ENCODE results near the gene ESPNL.

The ESPNL gene

GRCh38 chr2:238059505-238059904, 40.6 kb upstream of the ESPNL start:
- H3K27me3 ChIP-seq (ENCODE audit: insufficient read depth, low read length, poor library complexity), result no peaks in the 10 kb centered on the region
- WGBS (ENCODE audit: extremely low coverage, insufficient coverage, low lambda C conversion rate), result no CpG with 5 or more reads among the region's 3 CpGs
- no peak overlapping the region for H4K8ac ChIP-seq (ENCODE audit: low read depth, low read length)
- no peak overlapping the region for H3K9ac ChIP-seq (ENCODE audit: low read length)
- no peak for DNase-seq
- no peak overlapping the region for H2BK5ac ChIP-seq (ENCODE audit: low read length)
- H3K27ac ChIP-seq (ENCODE audit: low read depth, low read length), result no peak overlapping the region
- no peak overlapping the region for H3K56ac ChIP-seq (ENCODE audit: low read length)
- no peak overlapping the region for H2BK15ac ChIP-seq (replicated peaks; ENCODE audit: low read depth)
- H3K4me3 ChIP-seq (ENCODE audit: low read length), result no peak overlapping the region
- no peak overlapping the region for H2AK5ac ChIP-seq (ENCODE audit: low read length)
- H3K4me1 ChIP-seq (ENCODE audit: control insufficient read depth, low read depth, low read length), result peaks cover 2% of the 10 kb centered on the region
- peaks cover 5% of the 10 kb centered on the region for H3K79me2 ChIP-seq (ENCODE audit: control insufficient read depth, insufficient read depth, low read length)
- no peak overlapping the region for H2BK120ac ChIP-seq (ENCODE audit: low read depth, low read length)
- H3K23ac ChIP-seq (ENCODE audit: low read length), result no peak overlapping the region
- no peak overlapping the region for H3K4me2 ChIP-seq (ENCODE audit: low read length)
- H3K18ac ChIP-seq (ENCODE audit: low read length), result no peak overlapping the region
- peaks cover 4% of the 10 kb centered on the region for H3K79me1 ChIP-seq (ENCODE audit: low read length)
- H3K36me3 ChIP-seq (ENCODE audit: control insufficient read depth, insufficient read depth, low read length), result no peaks in the 10 kb centered on the region
- H4K5ac ChIP-seq (ENCODE audit: low read length), result no peak overlapping the region
- H3K4ac ChIP-seq (ENCODE audit: low read depth, low read length), result no peak overlapping the region

DNA sequence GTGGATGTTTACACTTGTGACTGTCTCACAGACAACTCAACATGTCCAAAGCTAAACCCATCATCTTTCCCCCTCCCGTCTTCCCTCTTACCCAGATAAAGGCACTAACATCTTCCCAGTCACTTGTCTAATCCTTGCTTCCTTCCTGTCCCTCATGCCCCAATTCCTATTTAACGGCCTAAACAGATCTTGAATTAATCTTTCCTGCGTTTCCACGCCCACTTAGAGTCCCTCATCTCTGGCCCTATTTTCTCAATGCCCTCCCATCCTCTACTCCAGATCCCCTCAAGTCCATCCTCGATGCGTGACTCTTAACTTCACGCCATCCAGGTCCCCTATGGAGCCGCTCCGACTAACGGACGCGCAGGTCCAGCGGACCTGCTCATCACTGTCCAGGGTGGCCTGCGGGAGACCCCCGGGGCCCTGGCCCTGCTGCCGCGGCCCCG, 40.0 kb upstream of the ESPNL start:
- Histone ChIP-seq H3K4me3 (ENCODE audit: low read length) (peak overlapping the region; percentile 74), H3K27me3 (ENCODE audit: insufficient read depth, low read length, poor library complexity) (no peaks in the 10 kb centered on the region), H3K23ac (ENCODE audit: low read length) (peak overlapping the region; percentile 38), H2BK120ac (ENCODE audit: low read depth, low read length) (no peak overlapping the region), H3K79me2 (ENCODE audit: control insufficient read depth, insufficient read depth, low read length) (peaks cover 5% of the 10 kb centered on the region), H3K27ac (ENCODE audit: low read depth, low read length) (peak overlapping the region; percentile 70), H3K18ac (ENCODE audit: low read length) (peak overlapping the region; percentile 94), H3K9ac (ENCODE audit: low read length) (peak overlapping the region; percentile 91), H3K4me1 (ENCODE audit: control insufficient read depth, low read depth, low read length) (peaks cover 2% of the 10 kb centered on the region), H3K79me1 (ENCODE audit: low read length) (peaks cover 4% of the 10 kb centered on the region), H3K4me2 (ENCODE audit: low read length) (peak overlapping the region; percentile 72), H3K36me3 (ENCODE audit: control insufficient read depth, insufficient read depth, low read length) (no peaks in the 10 kb centered on the region), H4K5ac (ENCODE audit: low read length) (no peak overlapping the region), H3K56ac (ENCODE audit: low read length) (peak overlapping the region; percentile 96), H4K8ac (ENCODE audit: low read depth, low read length) (peak overlapping the region; percentile 97), H2BK5ac (ENCODE audit: low read length) (no peak overlapping the region), H2AK5ac (ENCODE audit: low read length) (no peak overlapping the region), H2BK15ac (replicated peaks; ENCODE audit: low read depth) (no peak overlapping the region), H3K4ac (ENCODE audit: low read depth, low read length) (peak overlapping the region; percentile 92)
- no CpG with 5 or more reads among the region's 18 CpGs for WGBS (ENCODE audit: extremely low coverage, insufficient coverage, low lambda C conversion rate)
- DNase-seq, result peak; percentile 55

DNA sequence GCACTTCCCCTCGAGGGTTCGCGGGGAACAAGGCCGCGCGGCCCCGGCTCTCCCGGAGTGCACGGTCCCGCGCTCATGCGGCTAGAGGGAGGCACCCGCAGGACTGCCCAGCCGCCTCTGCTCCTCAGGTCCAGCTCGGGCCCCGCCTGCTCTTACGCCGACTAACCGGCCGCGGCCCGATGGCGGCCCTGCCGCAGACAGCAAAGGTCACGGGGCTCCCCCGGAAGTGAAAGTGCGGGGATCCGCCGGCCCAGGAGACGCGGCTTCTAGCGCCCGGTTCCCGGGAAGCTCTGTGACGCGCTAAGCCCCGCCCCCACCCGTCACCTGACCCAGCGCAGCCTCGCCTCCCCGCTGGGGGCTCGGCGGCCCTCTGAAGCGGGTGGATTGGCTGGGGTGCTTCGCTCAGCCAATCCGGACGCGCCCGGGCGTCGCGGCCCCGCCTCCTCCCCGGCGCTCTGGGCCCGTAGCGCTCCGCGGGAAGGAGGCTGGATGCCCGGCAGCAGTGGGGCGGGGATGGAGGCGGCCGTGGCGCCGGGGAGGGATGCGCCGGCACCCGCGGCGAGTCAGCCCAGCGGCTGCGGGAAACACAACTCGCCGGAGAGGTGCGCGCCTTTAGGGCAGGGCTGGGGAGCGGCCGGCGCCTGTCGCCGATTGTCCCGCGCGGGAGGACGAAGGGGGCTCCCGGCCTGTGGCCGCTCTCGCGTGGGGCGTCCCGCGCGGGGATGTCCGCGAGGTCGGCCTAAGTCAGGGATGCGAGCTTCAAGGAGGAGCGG, 39.4 kb upstream of the ESPNL start, which contains the start of gene SCLY:
Gene SCLY, plus strand, starts transcription at position 460 of the 773 bp plus-strand sequence. Its CDS starts 54 bp downstream, at position 514.
- H2BK15ac ChIP-seq (replicated peaks; ENCODE audit: low read depth), result no peak within 1 kb of the TSS
- peak within 1 kb of the TSS; percentile 97 for H3K23ac ChIP-seq (ENCODE audit: low read length)
- WGBS (ENCODE audit: extremely low coverage, insufficient coverage, low lambda C conversion rate), result no CpG with 5 or more reads among the region's 98 CpGs
- peak within 1 kb of the TSS; percentile 72 for H3K4me2 ChIP-seq (ENCODE audit: low read length)
- no peak within 1 kb of the TSS for H4K5ac ChIP-seq (ENCODE audit: low read length)
- peak within 1 kb of the TSS; percentile 94 for H3K4me3 ChIP-seq (ENCODE audit: low read length)
- peaks cover 2% of the 10 kb centered on the region for H3K4me1 ChIP-seq (ENCODE audit: control insufficient read depth, low read depth, low read length)
- peak within 1 kb of the TSS; percentile 92 for H3K4ac ChIP-seq (ENCODE audit: low read depth, low read length)
- H3K56ac ChIP-seq (ENCODE audit: low read length), result peak within 1 kb of the TSS; percentile 96
- no peak within 1 kb of the TSS for H2AK5ac ChIP-seq (ENCODE audit: low read length)
- H3K27ac ChIP-seq (ENCODE audit: low read depth, low read length), result peak within 1 kb of the TSS; percentile 70
- H2BK120ac ChIP-seq (ENCODE audit: low read depth, low read length), result no peak within 1 kb of the TSS
- H3K18ac ChIP-seq (ENCODE audit: low read length), result peak within 1 kb of the TSS; percentile 94
- H3K27me3 ChIP-seq (ENCODE audit: insufficient read depth, low read length, poor library complexity), result no peaks in the 10 kb centered on the region
- H4K8ac ChIP-seq (ENCODE audit: low read depth, low read length), result peak within 1 kb of the TSS; percentile 97
- H3K79me2 ChIP-seq (ENCODE audit: control insufficient read depth, insufficient read depth, low read length), result peaks cover 5% of the 10 kb centered on the region
- H3K79me1 ChIP-seq (ENCODE audit: low read length), result peaks cover 4% of the 10 kb centered on the region
- H3K9ac ChIP-seq (ENCODE audit: low read length), result peak within 1 kb of the TSS; percentile 93
- H2BK5ac ChIP-seq (ENCODE audit: low read length), result no peak within 1 kb of the TSS
- no peaks in the 10 kb centered on the region for H3K36me3 ChIP-seq (ENCODE audit: control insufficient read depth, insufficient read depth, low read length)
- peak; percentile 98 for DNase-seq

GRCh38 chr2:238061315-238062202, 38.6 kb upstream of the ESPNL start:
- Histone ChIP-seq H2BK15ac (replicated peaks; ENCODE audit: low read depth) (no peak overlapping the region), H3K9ac (ENCODE audit: low read length) (peak overlapping the region; percentile 93), H3K56ac (ENCODE audit: low read length) (peak overlapping the region; percentile 95), H3K27me3 (ENCODE audit: insufficient read depth, low read length, poor library complexity) (no peaks in the 10 kb centered on the region), H3K79me1 (ENCODE audit: low read length) (peaks cover 6% of the 10 kb centered on the region), H3K23ac (ENCODE audit: low read length) (peak overlapping the region; percentile 97), H3K18ac (ENCODE audit: low read length) (peak overlapping the region; percentile 77), H3K4me2 (ENCODE audit: low read length) (peak overlapping the region; percentile 10), H4K5ac (ENCODE audit: low read length) (no peak overlapping the region), H3K36me3 (ENCODE audit: control insufficient read depth, insufficient read depth, low read length) (no peaks in the 10 kb centered on the region), H3K4me1 (ENCODE audit: control insufficient read depth, low read depth, low read length) (peaks cover 2% of the 10 kb centered on the region), H2AK5ac (ENCODE audit: low read length) (no peak overlapping the region), H3K27ac (ENCODE audit: low read depth, low read length) (peak overlapping the region; percentile 68), H3K4ac (ENCODE audit: low read depth, low read length) (no peak overlapping the region), H3K79me2 (ENCODE audit: control insufficient read depth, insufficient read depth, low read length) (peaks cover 5% of the 10 kb centered on the region), H3K4me3 (ENCODE audit: low read length) (peak overlapping the region; percentile 94), H4K8ac (ENCODE audit: low read depth, low read length) (no peak overlapping the region), H2BK120ac (ENCODE audit: low read depth, low read length) (no peak overlapping the region), H2BK5ac (ENCODE audit: low read length) (no peak overlapping the region)
- DNase-seq, result peak; percentile 76
- WGBS (ENCODE audit: extremely low coverage, insufficient coverage, low lambda C conversion rate), result no CpG with 5 or more reads among the region's 29 CpGs

DNA sequence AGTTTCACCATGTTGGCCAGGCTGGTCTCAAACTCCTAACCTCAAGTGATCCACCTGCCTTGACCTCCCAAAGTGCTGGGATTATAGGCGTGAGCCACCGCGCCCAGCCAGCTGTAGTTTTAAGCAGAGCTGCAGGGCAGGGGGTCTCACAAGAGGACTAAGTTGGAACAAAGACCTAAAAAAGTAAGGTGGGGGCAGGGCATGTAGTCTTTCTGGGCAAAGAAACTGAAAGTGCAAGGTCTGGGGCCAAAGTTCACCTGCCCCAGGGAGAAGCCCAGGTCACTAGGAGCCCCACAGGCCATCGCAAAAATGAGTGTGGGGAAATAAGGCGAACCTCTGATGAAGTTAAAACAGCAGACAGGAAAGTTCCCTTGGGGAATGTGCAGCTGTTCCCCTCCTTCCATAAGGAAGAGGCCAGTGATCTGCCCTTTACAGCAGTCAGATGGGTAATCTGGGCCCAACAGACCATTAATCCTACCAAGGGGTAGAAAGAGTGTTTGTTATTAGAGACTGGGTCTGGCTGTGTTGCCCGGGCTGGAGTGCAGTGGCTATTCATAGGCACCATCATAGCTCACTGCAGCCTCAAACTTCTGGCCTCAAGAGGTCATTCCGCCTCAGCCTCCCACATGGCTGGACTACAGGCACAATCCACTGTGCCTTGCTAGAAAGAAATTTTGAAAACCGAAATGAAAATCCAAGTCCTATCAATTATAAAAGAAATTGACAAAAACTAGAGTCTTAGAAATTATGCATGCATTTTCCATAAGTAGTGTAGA, 36.5 kb upstream of the ESPNL start:
- Histone ChIP-seq H2BK120ac (ENCODE audit: low read depth, low read length) (no peak overlapping the region), H3K4me3 (ENCODE audit: low read length) (no peak overlapping the region), H3K27ac (ENCODE audit: low read depth, low read length) (no peak overlapping the region), H2AK5ac (ENCODE audit: low read length) (no peak overlapping the region), H2BK5ac (ENCODE audit: low read length) (no peak overlapping the region), H3K79me1 (ENCODE audit: low read length) (peaks cover 6% of the 10 kb centered on the region), H4K5ac (ENCODE audit: low read length) (no peak overlapping the region), H3K9ac (ENCODE audit: low read length) (no peak overlapping the region), H3K79me2 (ENCODE audit: control insufficient read depth, insufficient read depth, low read length) (peaks cover 5% of the 10 kb centered on the region), H3K27me3 (ENCODE audit: insufficient read depth, low read length, poor library complexity) (no peaks in the 10 kb centered on the region), H3K4me1 (ENCODE audit: control insufficient read depth, low read depth, low read length) (peaks cover 2% of the 10 kb centered on the region), H3K36me3 (ENCODE audit: control insufficient read depth, insufficient read depth, low read length) (peaks cover 1% of the 10 kb centered on the region), H4K8ac (ENCODE audit: low read depth, low read length) (no peak overlapping the region), H2BK15ac (replicated peaks; ENCODE audit: low read depth) (no peak overlapping the region), H3K18ac (ENCODE audit: low read length) (no peak overlapping the region), H3K56ac (ENCODE audit: low read length) (no peak overlapping the region), H3K23ac (ENCODE audit: low read length) (no peak overlapping the region), H3K4me2 (ENCODE audit: low read length) (no peak overlapping the region), H3K4ac (ENCODE audit: low read depth, low read length) (no peak overlapping the region)
- no peak for DNase-seq
- no CpG with 5 or more reads among the region's 8 CpGs for WGBS (ENCODE audit: extremely low coverage, insufficient coverage, low lambda C conversion rate)

All from mesendoderm (in vitro differentiated cells).